GM12878 (cell line): ENCODE results near the gene TRIM38. TPM values are rescaled to one million over a fixed set of nuclear protein-coding genes. Genes with fewer than 3 reads are reported as not detected.

Experiments used
- ATAC-seq: fragments of 200-7000 bp; cut with Tn5 transposase; 3 replicates; pipeline ENCODE4 v1.9.1; 2020; ENCODE audit warnings: mild to moderate bottlenecking, moderate library complexity
- BruUV-seq: library from RNA; stranded (reverse); fragments of 400-500 nt; replicated peaks from 2 replicates; lab custom pipeline; 2021; lab: Mats Ljungman, UMichigan
- CTCF ChIA-PET: fragments of 300-600 bp; sonication (Branson Sonifier 250); formaldehyde crosslinking; extraction: SDS; loops from one replicate; lab custom pipeline; 2021; ENCODE audit warnings: inconsistent platforms; lab: Yijun Ruan, JAX
- POLR2A ChIA-PET: fragments of 350-600 bp; formaldehyde crosslinking; extraction: SDS; loops from one replicate; lab custom pipeline; 2021; ENCODE audit warnings: inconsistent platforms; lab: Charles Lee
- RAD21 ChIA-PET: fragments of 300-600 bp; sonication (Branson Sonifier 250); formaldehyde crosslinking; loops from one replicate; lab custom pipeline; 2023; ENCODE audit warnings: antibody characterized with exemption; ENCODE audit not compliant: unreplicated experiment; lab: Charles Lee
- SMC1A ChIA-PET: fragments of 300-600 bp; sonication (Branson Sonifier 250); formaldehyde crosslinking; loops from one replicate; lab custom pipeline; 2023; ENCODE audit not compliant: unreplicated experiment, uncharacterized antibody; lab: Charles Lee
- DNase-seq: peaks from one replicate; pipeline ENCODE4 v3.0.0-alpha.2; 2011; ENCODE audit warnings: low read depth, low spot score
- FAIRE-seq: peaks from 3 replicates; lab custom pipeline; 2011; peaks lifted over from hg19 to GRCh38; lab: Jason Lieb, UNC
- H2AFZ ChIP-seq: 2 replicates; pipeline ENCODE4 v1.6.0; 2011; ENCODE audit warnings: low read depth, low read length, control low read depth; ENCODE audit not compliant: control insufficient read depth
- H3K27ac ChIP-seq: 2 replicates; pipeline ENCODE4 v1.5.1; 2011; ENCODE audit warnings: control low read depth; ENCODE audit not compliant: control insufficient read depth, insufficient read depth
- H3K27me3 ChIP-seq, 2 experiments: replicated peaks in 1 of 2; 2 replicates each; pipeline versions ENCODE4 v1.6.0 to v1.6.1; 2011; ENCODE audit warnings: low read length in 1 of 2; ENCODE audit not compliant: control insufficient read depth in 2 of 2, insufficient read depth in 2 of 2
- H3K36me3 ChIP-seq, 2 experiments: 2 replicates each; pipeline ENCODE4 v1.5.1; 2011; ENCODE audit warnings: low read length in 1 of 2; ENCODE audit not compliant: control insufficient read depth in 2 of 2, insufficient read depth in 2 of 2
- H3K4me1 ChIP-seq: 2 replicates; pipeline ENCODE4 v1.6.1; 2011; ENCODE audit warnings: mild to moderate bottlenecking, low read length, moderate library complexity, mixed read lengths; ENCODE audit not compliant: control insufficient read depth, insufficient read depth
- H3K4me2 ChIP-seq: 2 replicates; pipeline ENCODE4 v1.6.0; 2011; ENCODE audit warnings: control low read depth; ENCODE audit not compliant: control insufficient read depth, insufficient read depth
- H3K4me3 ChIP-seq: fragments of 200-600 bp; sonication (generic); 2 replicates; pipeline ENCODE4 v1.5.1; 2016
- H3K79me2 ChIP-seq: 2 replicates; pipeline ENCODE4 v1.6.0; 2011; ENCODE audit warnings: low read length; ENCODE audit not compliant: control insufficient read depth, insufficient read depth
- H3K9ac ChIP-seq: 2 replicates; pipeline ENCODE4 v1.8.0; 2011; ENCODE audit warnings: low read length, control low read depth, mixed read lengths; ENCODE audit not compliant: control insufficient read depth, insufficient read depth
- H3K9me3 ChIP-seq: replicated peaks from 3 replicates; pipeline ENCODE4 v1.5.1; 2011; ENCODE audit warnings: mild to moderate bottlenecking, low read length; ENCODE audit not compliant: control insufficient read depth, insufficient read depth
- H4K20me1 ChIP-seq: 2 replicates; pipeline ENCODE4 v1.6.0; 2011; ENCODE audit not compliant: control insufficient read depth, insufficient read depth
- BMI1 ChIP-seq: fragments of 450-650 bp; IDR thresholded peaks from 2 replicates; pipeline ENCODE4 v1.6.1; 2016; ENCODE audit warnings: mild to moderate bottlenecking, moderate library complexity, borderline replicate concordance
- FOS ChIP-seq: IDR thresholded peaks from 3 replicates; pipeline ENCODE4 v1.6.1; 2011; ENCODE audit warnings: borderline replicate concordance; ENCODE audit not compliant: insufficient read length; ENCODE audit errors: extremely low read depth
- MTA2 ChIP-seq: fragments of 450-650 bp; IDR thresholded peaks from 2 replicates; pipeline ENCODE4 v1.6.1; 2016; ENCODE audit warnings: low read depth, mild to moderate bottlenecking, moderate library complexity
- POLR2AphosphoS5 ChIP-seq: IDR thresholded peaks from 2 replicates; pipeline ENCODE4 v1.6.1; 2011; ENCODE audit warnings: mild to moderate bottlenecking, low read length, inconsistent platforms
- SMAD5 ChIP-seq: IDR thresholded peaks from 2 replicates; pipeline ENCODE4 v1.6.1; 2016; ENCODE audit warnings: antibody characterized with exemption, low read depth
- ZBED1 ChIP-seq: IDR thresholded peaks from 2 replicates; pipeline ENCODE4 v1.6.1; 2016; ENCODE audit warnings: borderline replicate concordance
- WGBS: methylation state at CpG from one replicate; pipeline ENCODE4 v1.1.6; 2016; ENCODE audit warnings: low lambda C conversion rate; ENCODE audit not compliant: insufficient replicate concordance, insufficient coverage; ENCODE audit errors: missing lambda C conversion rate; 5-methylcytosine and 5-hydroxymethylcytosine counted together
- in situ Hi-C: fragments of 300-500 bp; cut with MboI; formaldehyde crosslinking; loops from 9 replicates; pipeline ENCODE4 v1.14.3; 2018; ENCODE audit warnings: mixed read lengths
- intact Hi-C: fragments of 100-400 bp; cut with micrococcal nuclease; formaldehyde crosslinking; loops from one replicate; pipeline ENCODE4 v1.14.2; 2022; ENCODE audit not compliant: unreplicated experiment
- polyA plus RNA-seq, 11 experiments: library from polyadenylated mRNA; depleted of rRNA in 4 of 11; unstranded in 6 of 11; stranded (reverse) in 5 of 11; fragments of >200 nt; fragmentation: Nextera tagmentation in 4 of 11; fragmentation: Illumina TruSeq in 1 of 11; extraction: Ambion mirVana in 4 of 11; extraction: Trizol in 1 of 11; gene quantifications; 1 replicate in 1 of 11; 2 replicates in 10 of 11; pipeline versions ENCODE4 v1.2.1 to v1.2.3, GENCODE V29; 2011 to 2016; ENCODE audit warnings: inconsistent platforms in 2 of 11, missing spikeins in 2 of 11, low read depth in 1 of 11
- total RNA-seq, 4 experiments: library from RNA; depleted of rRNA in 3 of 4; stranded (reverse); fragments of >200 nt in 3 of 4; fragmentation: Illumina TruSeq in 1 of 4; extraction: Trizol in 1 of 4; gene quantifications; 2 replicates each; pipeline versions ENCODE4 v1.2.1 to v1.2.3, GENCODE V29; 2013 to 2021
- TF ChIP-seq, protein P1 (sequence below): IDR thresholded peaks from 2 replicates; pipeline ENCODE4 v1.6.1; 2012; ENCODE audit warnings: low read depth, low read length, improper control_type of control experiment

Gene TRIM38
- total and polyA plus RNA-seq, 10 of the 15 experiments (the other 5 are each of a cell fraction or from before 2014, with no cell fraction given): 4.5 to 14.7 (median 11.1) TPM

DNA sequence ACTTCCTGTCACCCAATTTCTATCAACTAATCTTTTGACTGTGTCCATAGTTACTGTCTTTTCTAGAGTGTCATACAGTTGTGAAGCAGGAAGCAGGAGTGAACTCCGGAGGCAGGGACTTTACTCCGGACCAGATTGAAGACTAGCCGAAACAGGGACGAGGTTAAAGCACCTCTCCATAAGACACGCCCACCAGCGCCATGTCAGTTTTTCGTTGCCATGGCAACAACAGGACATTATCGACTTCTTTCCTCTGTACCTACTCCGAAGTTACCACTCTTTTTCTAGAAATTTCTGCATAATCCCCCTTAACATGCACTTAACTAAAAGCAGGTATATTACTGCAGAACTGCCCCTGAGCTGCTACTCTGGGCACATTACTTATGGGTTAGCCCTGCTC lies 25.2 kb downstream of the TRIM38 start:
- peaks cover 3 to 6% of the 10 kb centered on the region in 2 experiments; a peak in 3 of 4 replicates for H3K36me3 ChIP-seq
- intact Hi-C loops: no loop called here
- no TSS peak for BruUV-seq
- ChIA-PET POLR2A (no interaction called here), SMC1A (interaction anchor here (1.5 kb wide), 1 partner anchor 21 kb away, joined by 4 read pairs; no protein-coding TSS in a partner anchor), CTCF (interaction anchor here (2.1 kb wide), 1 partner anchor 15 kb away, joined by 5 read pairs; no protein-coding TSS in a partner anchor), RAD21 (no interaction called here)
- H3K27me3 ChIP-seq: no peaks in the 10 kb centered on the region
- DNase-seq (no peak), FAIRE-seq (no peak), ATAC-seq (no peak)
- no peak overlapping the region for H3K9ac ChIP-seq
- H3K79me2 ChIP-seq: no peaks in the 10 kb centered on the region
- WGBS: over 99% methylated on average over 9 of the region's 9 CpGs
- in situ Hi-C loops: no loop called here
- no peak overlapping the region for H3K4me2 ChIP-seq
- H3K27ac ChIP-seq: no peak overlapping the region
- peaks cover 5% of the 10 kb centered on the region for H3K4me1 ChIP-seq
- no peak overlapping the region for H3K4me3 ChIP-seq
- TF ChIP-seq BMI1 (peak; percentile 69; the same call in 1 of the 2 replicates), POLR2AphosphoS5 (no peak), SMAD5 (no peak)
- H4K20me1 ChIP-seq: no peaks in the 10 kb centered on the region
- H2AFZ ChIP-seq: no peak overlapping the region
- no peaks in the 10 kb centered on the region for H3K9me3 ChIP-seq

DNA sequence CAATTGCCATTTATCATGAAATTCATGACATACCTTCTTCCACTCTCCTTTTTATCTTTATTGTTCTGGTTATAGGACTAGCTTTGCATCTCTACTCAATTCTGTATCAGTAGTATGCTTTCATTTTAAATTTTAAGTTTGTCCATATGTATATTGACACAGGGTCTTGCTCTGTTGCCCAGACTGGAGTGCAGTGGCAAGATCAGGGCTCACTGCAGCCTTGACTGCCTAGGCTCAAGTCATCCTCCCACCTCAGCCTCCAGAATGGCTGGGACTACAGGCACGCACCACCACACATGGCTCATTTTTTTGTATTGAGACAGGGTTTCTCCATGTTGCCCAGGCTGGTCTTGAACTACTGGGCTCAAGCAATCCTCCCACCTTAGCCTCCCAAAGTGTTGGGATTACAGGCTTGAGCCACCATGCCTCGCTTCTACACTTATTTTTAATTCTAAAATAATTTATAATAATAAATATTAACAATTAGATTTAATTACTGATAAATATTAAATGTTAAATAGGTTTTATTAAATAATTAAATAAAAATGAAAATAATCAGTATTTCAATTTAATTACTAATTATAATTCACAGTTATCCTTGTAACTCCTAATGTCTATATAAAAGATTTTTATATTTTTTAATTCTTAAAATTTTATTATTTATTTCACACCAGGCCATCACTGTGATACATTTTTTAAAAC lies 27.7 kb downstream of the TRIM38 start:
- H3K27me3 ChIP-seq: no peaks in the 10 kb centered on the region
- SMC1A ChIA-PET: interaction anchor here (0.6 to 7.0 kb wide), 11 partner anchors 10 to 46 kb away, joined by 3 to 76 read pairs (median 5); a partner anchor contains a TSS
- no peaks in the 10 kb centered on the region for H4K20me1 ChIP-seq
- POLR2A ChIA-PET: interaction anchor here (1.4 to 5.8 kb wide), 3 partner anchors 11 to 31 kb away, joined by 3 to 34 read pairs (median 27); partner anchors contain the start of gene TRIM38
- 100% methylated on average over 2 of the region's 2 CpGs for WGBS
- no TSS peak for BruUV-seq
- no peak for ATAC-seq
- H3K4me2 ChIP-seq: no peak overlapping the region
- in situ Hi-C loops: no loop called here
- TF ChIP-seq FOS: no peak
- TF ChIP-seq MTA2: no peak
- TF ChIP-seq, protein P1, sequence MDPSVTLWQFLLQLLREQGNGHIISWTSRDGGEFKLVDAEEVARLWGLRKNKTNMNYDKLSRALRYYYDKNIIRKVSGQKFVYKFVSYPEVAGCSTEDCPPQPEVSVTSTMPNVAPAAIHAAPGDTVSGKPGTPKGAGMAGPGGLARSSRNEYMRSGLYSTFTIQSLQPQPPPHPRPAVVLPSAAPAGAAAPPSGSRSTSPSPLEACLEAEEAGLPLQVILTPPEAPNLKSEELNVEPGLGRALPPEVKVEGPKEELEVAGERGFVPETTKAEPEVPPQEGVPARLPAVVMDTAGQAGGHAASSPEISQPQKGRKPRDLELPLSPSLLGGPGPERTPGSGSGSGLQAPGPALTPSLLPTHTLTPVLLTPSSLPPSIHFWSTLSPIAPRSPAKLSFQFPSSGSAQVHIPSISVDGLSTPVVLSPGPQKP: no peak
- TF ChIP-seq ZBED1: no peak
- TF ChIP-seq, all 136 proteins: peak for 0
- Histone ChIP-seq H3K9ac (no peak overlapping the region), H2AFZ (no peak overlapping the region), H3K27ac (no peak overlapping the region), H3K9me3 (no peaks in the 10 kb centered on the region), H3K79me2 (no peaks in the 10 kb centered on the region), H3K4me3 (no peak overlapping the region), H3K36me3 (0 out of 4 replicates have a peak, but pooled peaks cover 0 to 3% of the 10 kb centered on the region in 2 experiments), H3K4me1 (peaks cover 9% of the 10 kb centered on the region)
- FAIRE-seq: no peak
- intact Hi-C loops: loop anchor here (5.0 to 10.0 kb wide), 3 partner anchors 203 to 766 kb away; no protein-coding TSS in a partner anchor
- no peak for DNase-seq
- CTCF ChIA-PET: interaction anchor here (1.1 to 8.4 kb wide), 7 partner anchors 9 to 272 kb away, joined by 3 to 112 read pairs (median 11); partner anchors contain the start of gene TRIM38
- RAD21 ChIA-PET: interaction anchor here (1.4 to 7.1 kb wide), 2 partner anchors 13 to 22 kb away, joined by 5 to 39 read pairs; no protein-coding TSS in a partner anchor
